ENCODE measurements around the gene MAPK1. TPM values are rescaled to one million over a fixed set of nuclear protein-coding genes. Genes with fewer than 3 reads are reported as not detected.

Gene MAPK1
- total and polyA plus RNA-seq, 9 of the 15 experiments (the other 6 are each of a cell fraction or from before 2014, with no cell fraction given), result 46.3 to 575 (median 283) TPM

DNA sequence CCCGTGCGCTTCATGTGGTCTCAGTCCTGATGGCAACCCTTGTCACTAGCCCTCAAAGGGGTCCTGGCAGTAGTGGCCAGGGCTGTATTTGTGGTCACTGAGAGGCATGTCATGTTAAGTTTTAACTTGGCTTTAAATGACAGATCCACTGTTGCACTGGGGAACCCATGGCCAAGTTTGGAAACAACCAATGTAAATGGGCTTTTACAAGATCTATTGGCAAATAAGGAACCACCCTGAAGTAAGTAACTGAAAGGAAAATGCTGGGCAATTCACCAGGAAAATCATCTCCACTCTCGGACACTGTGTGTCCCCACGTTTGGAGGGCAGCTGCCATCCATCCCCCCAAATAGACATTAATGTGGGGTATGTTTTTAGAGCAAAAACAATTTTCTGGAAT, 140.3 kb downstream of the MAPK1 start (continued):
- TF ChIP-seq, protein P1, sequence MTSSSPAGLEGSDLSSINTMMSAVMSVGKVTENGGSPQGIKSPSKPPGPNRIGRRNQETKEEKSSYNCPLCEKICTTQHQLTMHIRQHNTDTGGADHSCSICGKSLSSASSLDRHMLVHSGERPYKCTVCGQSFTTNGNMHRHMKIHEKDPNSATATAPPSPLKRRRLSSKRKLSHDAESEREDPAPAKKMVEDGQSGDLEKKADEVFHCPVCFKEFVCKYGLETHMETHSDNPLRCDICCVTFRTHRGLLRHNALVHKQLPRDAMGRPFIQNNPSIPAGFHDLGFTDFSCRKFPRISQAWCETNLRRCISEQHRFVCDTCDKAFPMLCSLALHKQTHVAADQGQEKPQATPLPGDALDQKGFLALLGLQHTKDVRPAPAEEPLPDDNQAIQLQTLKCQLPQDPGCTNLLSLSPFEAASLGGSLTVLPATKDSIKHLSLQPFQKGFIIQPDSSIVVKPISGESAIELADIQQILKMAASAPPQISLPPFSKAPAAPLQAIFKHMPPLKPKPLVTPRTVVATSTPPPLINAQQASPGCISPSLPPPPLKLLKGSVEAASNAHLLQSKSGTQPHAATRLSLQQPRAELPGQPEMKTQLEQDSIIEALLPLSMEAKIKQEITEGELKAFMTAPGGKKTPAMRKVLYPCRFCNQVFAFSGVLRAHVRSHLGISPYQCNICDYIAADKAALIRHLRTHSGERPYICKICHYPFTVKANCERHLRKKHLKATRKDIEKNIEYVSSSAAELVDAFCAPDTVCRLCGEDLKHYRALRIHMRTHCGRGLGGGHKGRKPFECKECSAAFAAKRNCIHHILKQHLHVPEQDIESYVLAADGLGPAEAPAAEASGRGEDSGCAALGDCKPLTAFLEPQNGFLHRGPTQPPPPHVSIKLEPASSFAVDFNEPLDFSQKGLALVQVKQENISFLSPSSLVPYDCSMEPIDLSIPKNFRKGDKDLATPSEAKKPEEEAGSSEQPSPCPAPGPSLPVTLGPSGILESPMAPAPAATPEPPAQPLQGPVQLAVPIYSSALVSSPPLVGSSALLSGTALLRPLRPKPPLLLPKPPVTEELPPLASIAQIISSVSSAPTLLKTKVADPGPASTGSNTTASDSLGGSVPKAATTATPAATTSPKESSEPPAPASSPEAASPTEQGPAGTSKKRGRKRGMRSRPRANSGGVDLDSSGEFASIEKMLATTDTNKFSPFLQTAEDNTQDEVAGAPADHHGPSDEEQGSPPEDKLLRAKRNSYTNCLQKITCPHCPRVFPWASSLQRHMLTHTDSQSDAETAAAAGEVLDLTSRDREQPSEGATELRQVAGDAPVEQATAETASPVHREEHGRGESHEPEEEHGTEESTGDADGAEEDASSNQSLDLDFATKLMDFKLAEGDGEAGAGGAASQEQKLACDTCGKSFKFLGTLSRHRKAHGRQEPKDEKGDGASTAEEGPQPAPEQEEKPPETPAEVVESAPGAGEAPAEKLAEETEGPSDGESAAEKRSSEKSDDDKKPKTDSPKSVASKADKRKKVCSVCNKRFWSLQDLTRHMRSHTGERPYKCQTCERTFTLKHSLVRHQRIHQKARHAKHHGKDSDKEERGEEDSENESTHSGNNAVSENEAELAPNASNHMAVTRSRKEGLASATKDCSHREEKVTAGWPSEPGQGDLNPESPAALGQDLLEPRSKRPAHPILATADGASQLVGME (CRISPR knock-in tag; IDR thresholded peaks at IDR 0.05), result no peak
- no peak for TF ChIP-seq FOSL1 (tag; conservative IDR thresholded peaks at IDR 0.05)
- no peak for TF ChIP-seq KLF6 (CRISPR knock-in tag; IDR thresholded peaks at IDR 0.05; ENCODE audit: borderline replicate concordance)
- TF ChIP-seq RBM39 (optimal IDR thresholded peaks at IDR 0.05; ENCODE audit: low read depth, low read length), result peak; percentile 86
- no peak for TF ChIP-seq CEBPB (tag; IDR thresholded peaks at IDR 0.05)
- no peak for TF ChIP-seq ZNF384 (IDR thresholded peaks at IDR 0.05; ENCODE audit: low read depth, low read length)
- TF ChIP-seq ZBTB1 (CRISPR knock-in tag; IDR thresholded peaks at IDR 0.05; ENCODE audit: borderline replicate concordance, low read depth), result no peak
- TF ChIP-seq ESRRA (IDR thresholded peaks at IDR 0.05; ENCODE audit: borderline replicate concordance, low read depth), result no peak
- no peak for TF ChIP-seq ATF1 (CRISPR knock-in tag; IDR thresholded peaks at IDR 0.05)
- no peak for TF ChIP-seq ATF1 (tag; IDR thresholded peaks at IDR 0.05)
- no peak for TF ChIP-seq FIP1L1 (IDR thresholded peaks at IDR 0.05; ENCODE audit: low read depth, low read length, poor library complexity, severe bottlenecking)
- TF ChIP-seq NR2F6 (CRISPR knock-in tag; IDR thresholded peaks at IDR 0.05), result no peak
- no peak for TF ChIP-seq TAF9B (IDR thresholded peaks at IDR 0.05; ENCODE audit: partially characterized antibody)
- no peak for TF ChIP-seq ZNF124 (CRISPR knock-in tag; IDR thresholded peaks at IDR 0.05)
- TF ChIP-seq, protein P2, sequence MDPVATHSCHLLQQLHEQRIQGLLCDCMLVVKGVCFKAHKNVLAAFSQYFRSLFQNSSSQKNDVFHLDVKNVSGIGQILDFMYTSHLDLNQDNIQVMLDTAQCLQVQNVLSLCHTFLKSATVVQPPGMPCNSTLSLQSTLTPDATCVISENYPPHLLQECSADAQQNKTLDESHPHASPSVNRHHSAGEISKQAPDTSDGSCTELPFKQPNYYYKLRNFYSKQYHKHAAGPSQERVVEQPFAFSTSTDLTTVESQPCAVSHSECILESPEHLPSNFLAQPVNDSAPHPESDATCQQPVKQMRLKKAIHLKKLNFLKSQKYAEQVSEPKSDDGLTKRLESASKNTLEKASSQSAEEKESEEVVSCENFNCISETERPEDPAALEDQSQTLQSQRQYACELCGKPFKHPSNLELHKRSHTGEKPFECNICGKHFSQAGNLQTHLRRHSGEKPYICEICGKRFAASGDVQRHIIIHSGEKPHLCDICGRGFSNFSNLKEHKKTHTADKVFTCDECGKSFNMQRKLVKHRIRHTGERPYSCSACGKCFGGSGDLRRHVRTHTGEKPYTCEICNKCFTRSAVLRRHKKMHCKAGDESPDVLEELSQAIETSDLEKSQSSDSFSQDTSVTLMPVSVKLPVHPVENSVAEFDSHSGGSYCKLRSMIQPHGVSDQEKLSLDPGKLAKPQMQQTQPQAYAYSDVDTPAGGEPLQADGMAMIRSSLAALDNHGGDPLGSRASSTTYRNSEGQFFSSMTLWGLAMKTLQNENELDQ (CRISPR knock-in tag; IDR thresholded peaks at IDR 0.05; ENCODE audit: borderline replicate concordance), result no peak
- TF ChIP-seq, protein P3, sequence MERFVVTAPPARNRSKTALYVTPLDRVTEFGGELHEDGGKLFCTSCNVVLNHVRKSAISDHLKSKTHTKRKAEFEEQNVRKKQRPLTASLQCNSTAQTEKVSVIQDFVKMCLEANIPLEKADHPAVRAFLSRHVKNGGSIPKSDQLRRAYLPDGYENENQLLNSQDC (CRISPR knock-in tag; IDR thresholded peaks at IDR 0.05), result 0 out of 2 replicates have a peak, but pooled peaks have one; percentile 45
- no peak for TF ChIP-seq PURB (CRISPR knock-in tag; IDR thresholded peaks at IDR 0.05; ENCODE audit: low read depth)
- TF ChIP-seq FOXA1 (IDR thresholded peaks at IDR 0.05; ENCODE audit: borderline replicate concordance), result no peak
- TF ChIP-seq NR2C1 (IDR thresholded peaks at IDR 0.05), result no peak
- no peak for TF ChIP-seq NR2C1 (tag; IDR thresholded peaks at IDR 0.05)
- TF ChIP-seq ZBTB17 (CRISPR knock-in tag; IDR thresholded peaks at IDR 0.05), result no peak
- TF ChIP-seq RFX5 (IDR thresholded peaks at IDR 0.05; ENCODE audit: low read depth, low read length), result no peak
- no peak for TF ChIP-seq BHLHE40 (IDR thresholded peaks at IDR 0.05; ENCODE audit: low read length)
